Measurements from ENCODE around the gene PTPN1.

Gene PTPN1

GRCh38 chr20:50545126-50545525 lies 34.9 kb downstream of the PTPN1 start:
- no peak overlapping the region for H3K4me3 Mint-ChIP-seq
- H3K27me3 Mint-ChIP-seq: no peaks in the 10 kb centered on the region
- H3K36me3 Mint-ChIP-seq (ENCODE audit: low read depth): peaks cover 35% of the 10 kb centered on the region
- H3K27ac Mint-ChIP-seq: peak overlapping the region; percentile 87
- H3K9me3 Mint-ChIP-seq: no peaks in the 10 kb centered on the region
- peaks cover 40% of the 10 kb centered on the region for H3K4me1 Mint-ChIP-seq (ENCODE audit: low read depth)

DNA sequence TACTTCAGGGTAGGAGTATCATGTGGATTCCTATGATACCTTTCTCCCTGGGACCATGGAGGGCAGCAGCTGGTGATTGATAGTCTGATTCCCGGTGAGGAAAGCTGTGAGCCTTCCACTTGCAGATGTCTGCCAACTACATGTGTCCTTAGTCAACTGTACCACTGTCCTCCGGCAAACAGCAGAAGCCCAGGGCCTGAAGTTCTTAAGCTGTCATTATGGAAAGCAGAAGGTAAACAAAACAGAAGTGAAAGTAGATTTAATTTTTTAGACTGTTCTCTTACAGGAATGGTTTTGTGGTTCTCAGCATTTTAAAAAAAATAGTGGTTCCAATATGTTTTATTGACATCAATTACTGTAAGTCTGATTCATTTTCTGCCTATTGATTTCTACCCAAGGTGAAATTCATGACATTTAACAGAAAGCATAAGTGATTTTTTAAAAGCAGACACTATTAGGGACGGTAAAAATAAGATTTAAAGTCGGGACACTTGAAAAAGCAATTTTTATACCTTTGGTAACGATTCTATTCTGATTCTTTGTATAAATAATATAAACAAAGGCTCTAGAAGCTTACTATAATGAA lies 36.6 kb downstream of the PTPN1 start:
- Mint-ChIP-seq H3K9me3 (no peaks in the 10 kb centered on the region), H3K27ac (peak overlapping the region; percentile 87), H3K4me1 (ENCODE audit: low read depth) (peaks cover 23% of the 10 kb centered on the region), H3K27me3 (no peaks in the 10 kb centered on the region), H3K4me3 (peak overlapping the region; percentile 71), H3K36me3 (ENCODE audit: low read depth) (peaks cover 44% of the 10 kb centered on the region)

- no peaks in the 10 kb centered on the region for H3K9me3 Mint-ChIP-seq
- peak overlapping the region; percentile 86 for H3K27ac Mint-ChIP-seq
- H3K36me3 Mint-ChIP-seq (ENCODE audit: low read depth): peaks cover 49% of the 10 kb centered on the region
- H3K27me3 Mint-ChIP-seq: no peaks in the 10 kb centered on the region
- H3K4me3 Mint-ChIP-seq: peak overlapping the region; percentile 49
- peaks cover 12% of the 10 kb centered on the region for H3K4me1 Mint-ChIP-seq (ENCODE audit: low read depth)
Measured at GRCh38 chr20:50547964-50548363, 37.8 kb downstream of the PTPN1 start.

- Mint-ChIP-seq H3K4me3 (no peak overlapping the region), H3K36me3 (ENCODE audit: low read depth) (peaks cover 47% of the 10 kb centered on the region), H3K4me1 (ENCODE audit: low read depth) (peaks cover 7% of the 10 kb centered on the region), H3K27ac (peak overlapping the region; percentile 86), H3K9me3 (no peaks in the 10 kb centered on the region), H3K27me3 (no peaks in the 10 kb centered on the region)
Measured at GRCh38 chr20:50548396-50548795, 38.2 kb downstream of the PTPN1 start.

GRCh38 chr20:50550531-50550930 lies 40.3 kb downstream of the PTPN1 start:
- Mint-ChIP-seq H3K27me3 (no peaks in the 10 kb centered on the region), H3K36me3 (ENCODE audit: low read depth) (peaks cover 37% of the 10 kb centered on the region), H3K4me3 (no peak overlapping the region), H3K27ac (peak overlapping the region; percentile 49), H3K4me1 (ENCODE audit: low read depth) (no peaks in the 10 kb centered on the region), H3K9me3 (no peaks in the 10 kb centered on the region)

GRCh38 chr20:50551288-50551687 lies 41.1 kb downstream of the PTPN1 start:
- H3K4me3 Mint-ChIP-seq: no peak overlapping the region
- H3K9me3 Mint-ChIP-seq: no peaks in the 10 kb centered on the region
- peaks cover 30% of the 10 kb centered on the region for H3K36me3 Mint-ChIP-seq (ENCODE audit: low read depth)
- H3K27me3 Mint-ChIP-seq: no peaks in the 10 kb centered on the region
- H3K4me1 Mint-ChIP-seq (ENCODE audit: low read depth): no peaks in the 10 kb centered on the region
- peak overlapping the region; percentile 76 for H3K27ac Mint-ChIP-seq

DNA sequence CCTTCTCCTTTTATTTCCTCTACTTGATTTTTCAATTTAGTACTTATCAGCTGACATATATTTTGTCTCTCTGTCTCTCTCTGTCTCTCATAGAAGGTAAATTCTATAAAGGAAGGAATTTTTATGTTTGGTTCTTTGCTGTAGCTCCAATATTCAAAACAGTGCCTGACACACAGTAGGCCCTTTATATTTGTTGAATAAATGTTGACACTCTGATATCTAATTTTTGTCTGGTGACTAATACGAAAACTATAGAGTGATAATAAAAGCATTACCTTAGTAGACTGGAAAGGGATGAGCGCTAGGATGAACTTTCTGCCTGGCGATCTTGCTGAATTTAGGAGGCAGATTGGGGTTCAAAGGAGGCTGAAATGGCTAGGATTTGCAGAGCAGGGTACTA lies 42.8 kb downstream of the PTPN1 start:
- peaks cover 32% of the 10 kb centered on the region for H3K36me3 Mint-ChIP-seq (ENCODE audit: low read depth)
- no peaks in the 10 kb centered on the region for H3K9me3 Mint-ChIP-seq
- H3K4me1 Mint-ChIP-seq (ENCODE audit: low read depth): peaks cover 7% of the 10 kb centered on the region
- H3K4me3 Mint-ChIP-seq: no peak overlapping the region
- no peaks in the 10 kb centered on the region for H3K27me3 Mint-ChIP-seq
- H3K27ac Mint-ChIP-seq: no peak overlapping the region

DNA sequence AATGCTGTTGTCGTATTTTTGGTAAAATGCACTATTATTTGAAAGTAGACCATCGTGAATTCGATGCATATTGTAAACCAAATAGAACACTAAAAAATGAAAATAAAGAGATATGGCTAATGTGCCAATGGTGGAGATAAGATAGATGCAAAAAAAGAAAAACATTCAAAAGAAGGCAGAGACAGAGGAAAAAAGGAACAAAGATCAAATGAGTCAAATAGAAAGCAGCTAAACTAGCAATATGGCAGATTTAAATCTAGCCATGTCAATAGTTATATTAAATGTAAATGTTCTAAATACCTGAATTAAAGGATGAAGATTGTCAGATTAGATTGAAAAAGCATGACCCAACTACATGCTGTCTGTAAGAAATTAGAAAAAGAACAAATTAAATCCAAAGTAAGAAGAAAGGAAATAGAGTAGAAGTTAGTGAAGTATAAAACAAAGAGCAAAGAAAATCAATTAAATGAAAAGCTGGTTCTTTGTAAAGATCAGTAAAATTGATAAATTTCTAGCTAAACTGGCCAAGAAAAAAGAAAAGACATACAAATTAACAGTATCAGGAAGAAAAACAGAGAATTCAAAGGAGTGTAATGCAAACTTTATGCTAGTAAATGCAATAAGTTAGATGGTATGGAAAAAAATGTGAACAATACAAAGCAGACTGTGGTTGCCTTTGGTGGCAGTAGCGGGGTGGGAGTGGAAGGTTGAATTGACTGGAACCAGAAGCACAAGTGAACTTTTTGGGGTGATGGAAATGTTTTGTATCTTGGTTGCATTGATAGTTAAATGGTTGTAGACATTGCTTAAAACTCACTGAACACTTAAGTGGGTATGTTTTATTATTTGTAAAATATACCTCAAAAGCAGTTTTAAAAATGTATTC lies 44.8 kb downstream of the PTPN1 start:
- peaks cover 36% of the 10 kb centered on the region for H3K36me3 Mint-ChIP-seq (ENCODE audit: low read depth)
- H3K9me3 Mint-ChIP-seq: no peaks in the 10 kb centered on the region
- H3K27ac Mint-ChIP-seq: no peak overlapping the region
- no peaks in the 10 kb centered on the region for H3K27me3 Mint-ChIP-seq
- no peak overlapping the region for H3K4me3 Mint-ChIP-seq
- peaks cover 24% of the 10 kb centered on the region for H3K4me1 Mint-ChIP-seq (ENCODE audit: low read depth)

GRCh38 chr20:50555662-50556061 lies 45.5 kb downstream of the PTPN1 start:
- H3K4me1 Mint-ChIP-seq (ENCODE audit: low read depth): peaks cover 28% of the 10 kb centered on the region
- H3K4me3 Mint-ChIP-seq: no peak overlapping the region
- H3K27me3 Mint-ChIP-seq: no peaks in the 10 kb centered on the region
- peaks cover 36% of the 10 kb centered on the region for H3K36me3 Mint-ChIP-seq (ENCODE audit: low read depth)
- no peak overlapping the region for H3K27ac Mint-ChIP-seq
- H3K9me3 Mint-ChIP-seq: no peaks in the 10 kb centered on the region

DNA sequence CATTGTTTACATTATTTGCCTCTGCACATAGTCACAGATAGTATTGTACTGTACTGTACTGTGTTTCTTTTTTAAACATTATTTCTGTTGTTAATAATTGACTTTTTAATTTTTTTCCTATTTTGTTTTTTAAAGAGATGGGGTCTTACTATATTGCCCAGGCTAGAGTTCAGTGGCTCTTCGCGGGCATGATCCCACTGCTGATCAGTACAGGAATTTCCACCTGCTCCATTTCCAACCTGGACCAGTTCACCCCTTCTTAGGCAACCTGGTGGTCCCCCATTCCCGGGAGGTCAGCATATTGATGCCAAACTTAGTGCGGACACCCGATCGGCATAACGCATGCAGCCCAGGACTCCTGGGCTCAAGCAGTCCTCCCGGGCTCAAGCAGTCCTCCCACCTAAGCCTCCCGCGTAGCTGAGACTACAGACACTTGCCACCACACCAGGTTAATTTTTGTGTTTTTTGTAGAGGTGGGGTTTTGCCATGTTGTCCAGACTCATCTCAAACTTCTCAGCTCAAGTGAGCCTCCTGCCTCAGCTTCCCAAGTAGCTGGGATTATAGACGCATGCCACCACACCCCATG lies 47.5 kb downstream of the PTPN1 start:
- H3K4me3 Mint-ChIP-seq: no peak overlapping the region
- H3K27ac Mint-ChIP-seq: no peak overlapping the region
- no peaks in the 10 kb centered on the region for H3K27me3 Mint-ChIP-seq
- H3K9me3 Mint-ChIP-seq: no peaks in the 10 kb centered on the region
- H3K36me3 Mint-ChIP-seq (ENCODE audit: low read depth): peaks cover 32% of the 10 kb centered on the region
- peaks cover 47% of the 10 kb centered on the region for H3K4me1 Mint-ChIP-seq (ENCODE audit: low read depth)

- peaks cover 40% of the 10 kb centered on the region for H3K36me3 Mint-ChIP-seq (ENCODE audit: low read depth)
- peaks cover 55% of the 10 kb centered on the region for H3K4me1 Mint-ChIP-seq (ENCODE audit: low read depth)
- no peak overlapping the region for H3K4me3 Mint-ChIP-seq
- H3K27ac Mint-ChIP-seq: peak overlapping the region; percentile 79
- H3K27me3 Mint-ChIP-seq: no peaks in the 10 kb centered on the region
- no peaks in the 10 kb centered on the region for H3K9me3 Mint-ChIP-seq
Measured at GRCh38 chr20:50558483-50558925, 48.3 kb downstream of the PTPN1 start.

- no peaks in the 10 kb centered on the region for H3K9me3 Mint-ChIP-seq
- H3K4me3 Mint-ChIP-seq: no peak overlapping the region
- peaks cover 42% of the 10 kb centered on the region for H3K36me3 Mint-ChIP-seq (ENCODE audit: low read depth)
- H3K27ac Mint-ChIP-seq: peak overlapping the region; percentile 66
- H3K27me3 Mint-ChIP-seq: no peaks in the 10 kb centered on the region
- peaks cover 62% of the 10 kb centered on the region for H3K4me1 Mint-ChIP-seq (ENCODE audit: low read depth)
Measured at GRCh38 chr20:50559149-50559548, 49.0 kb downstream of the PTPN1 start.

- Mint-ChIP-seq H3K27me3 (no peaks in the 10 kb centered on the region), H3K9me3 (no peaks in the 10 kb centered on the region), H3K36me3 (ENCODE audit: low read depth) (peaks cover 48% of the 10 kb centered on the region), H3K27ac (peak overlapping the region; percentile 66), H3K4me3 (no peak overlapping the region), H3K4me1 (ENCODE audit: low read depth) (peaks cover 71% of the 10 kb centered on the region)
Measured at GRCh38 chr20:50559856-50560638, 49.9 kb downstream of the PTPN1 start.

- Mint-ChIP-seq H3K27me3 (no peaks in the 10 kb centered on the region), H3K4me3 (peak overlapping the region; percentile 63), H3K9me3 (no peaks in the 10 kb centered on the region), H3K27ac (peak overlapping the region; percentile 93), H3K36me3 (ENCODE audit: low read depth) (peaks cover 56% of the 10 kb centered on the region), H3K4me1 (ENCODE audit: low read depth) (peaks cover 74% of the 10 kb centered on the region)
Measured at GRCh38 chr20:50560867-50561266, 50.7 kb downstream of the PTPN1 start.
